ENCODE data around the gene SETD1A.
"Not testable (repeated sequence)": the region's sequence is repeated elsewhere in the genome, so short reads cannot be mapped to it uniquely, and the experiment has no call there.

Gene SETD1A

DNA sequence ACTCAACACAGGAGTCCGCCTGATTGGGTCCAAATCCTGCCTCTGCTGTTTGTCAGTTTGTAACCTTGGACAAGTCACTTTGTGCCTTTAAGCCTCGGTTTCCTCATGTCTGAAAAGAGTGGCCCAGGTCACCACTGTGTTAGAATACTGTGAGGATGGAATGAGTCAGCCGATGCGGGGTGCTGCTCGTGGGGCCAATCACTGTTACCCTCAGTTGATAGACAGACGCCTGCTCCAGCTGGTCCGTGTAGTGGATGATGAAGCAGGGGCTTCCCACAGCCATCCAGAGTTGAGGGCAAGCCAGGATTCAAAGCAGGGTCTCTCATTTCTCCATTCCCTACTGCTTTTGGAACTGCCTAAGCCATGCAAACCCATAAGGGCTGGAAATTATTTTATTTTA lies 28.4 kb upstream of the SETD1A start:
- DNase-seq (ENCODE audit: low spot score), result no peak

DNA sequence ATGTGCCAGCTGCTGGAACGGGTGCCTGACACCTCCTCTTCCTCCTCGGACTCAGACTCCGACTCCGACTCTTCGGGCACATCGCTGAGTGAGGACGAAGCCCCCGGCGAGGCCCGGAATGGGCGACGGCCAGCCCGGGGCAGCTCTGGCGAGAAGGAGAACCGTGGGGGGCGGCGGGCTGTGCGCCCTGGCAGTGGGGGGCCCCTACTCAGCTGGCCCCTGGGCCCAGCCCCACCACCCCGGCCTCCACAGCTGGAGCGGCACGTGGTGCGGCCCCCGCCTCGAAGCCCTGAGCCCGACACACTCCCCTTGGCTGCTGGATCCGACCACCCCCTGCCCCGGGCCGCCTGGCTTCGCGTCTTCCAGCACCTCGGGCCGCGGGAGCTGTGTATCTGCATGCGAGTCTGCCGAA lies 27.4 kb upstream of the SETD1A start:
- no peak for DNase-seq (ENCODE audit: low spot score)

DNA sequence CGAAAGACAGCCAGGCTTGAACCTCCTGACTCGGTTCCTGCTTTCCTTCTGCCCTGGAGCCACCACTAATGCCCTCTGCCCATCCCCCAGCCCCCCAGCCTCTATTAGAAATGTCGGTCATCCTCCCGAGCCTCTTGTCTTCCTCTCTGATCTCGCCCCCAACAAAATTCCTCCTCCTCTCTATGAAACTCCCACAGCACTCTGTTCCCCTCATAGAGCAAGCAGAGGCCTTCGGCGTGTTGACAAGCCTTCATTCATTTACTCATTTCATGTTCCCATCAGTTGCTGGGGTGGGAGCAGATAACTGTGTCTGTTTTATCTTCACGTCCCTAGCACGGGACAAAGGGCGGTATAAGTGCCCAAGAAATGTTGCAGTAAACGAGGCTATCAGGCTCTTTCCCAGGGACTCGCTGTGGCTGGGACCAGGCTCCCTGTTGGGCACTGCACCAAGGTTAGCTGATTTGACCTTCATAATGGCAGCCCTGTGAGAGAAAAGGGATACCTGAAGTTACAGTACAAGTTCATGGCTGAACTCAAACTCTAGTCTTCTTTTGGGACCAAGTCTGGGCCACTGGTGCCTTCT lies 26.4 kb upstream of the SETD1A start:
- no peak for DNase-seq (ENCODE audit: low spot score)

DNA sequence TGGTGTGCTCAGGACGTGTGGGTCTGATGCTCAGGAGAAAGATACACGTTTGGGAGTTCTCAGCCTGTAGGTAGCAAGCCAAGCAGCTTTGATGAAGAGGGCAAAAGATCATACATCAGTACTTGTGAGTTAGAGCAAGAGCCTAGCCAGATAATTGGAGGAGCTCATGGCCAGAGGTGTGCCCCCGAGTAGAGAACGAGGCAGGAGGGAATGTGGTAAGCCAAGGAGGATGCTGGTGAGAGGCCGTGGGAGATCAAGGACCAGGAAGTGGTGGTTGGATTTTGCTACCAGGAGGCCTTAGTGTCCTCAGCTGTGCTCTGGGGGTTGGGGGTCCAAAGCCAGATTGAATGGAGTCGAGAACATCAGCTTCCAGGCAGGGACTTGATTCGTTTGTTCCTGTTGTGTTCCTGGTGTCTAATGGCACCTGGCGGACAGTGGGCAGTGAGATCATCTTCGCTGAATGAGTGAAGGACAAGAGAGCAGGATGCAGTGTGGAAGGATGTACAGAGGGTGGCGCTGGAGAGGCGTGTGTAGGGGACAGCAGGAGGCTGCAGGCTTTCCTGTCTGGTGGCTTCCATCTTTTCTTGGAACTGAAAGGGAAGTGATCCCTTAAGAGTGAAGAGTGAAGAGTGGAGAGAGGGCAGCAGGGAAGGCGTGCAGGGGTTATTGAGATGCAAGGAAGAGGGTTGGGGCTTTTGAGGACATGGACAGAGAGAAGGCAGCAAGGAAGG lies 22.6 kb upstream of the SETD1A start:
- peak; percentile 59 for DNase-seq (ENCODE audit: low spot score)

DNA sequence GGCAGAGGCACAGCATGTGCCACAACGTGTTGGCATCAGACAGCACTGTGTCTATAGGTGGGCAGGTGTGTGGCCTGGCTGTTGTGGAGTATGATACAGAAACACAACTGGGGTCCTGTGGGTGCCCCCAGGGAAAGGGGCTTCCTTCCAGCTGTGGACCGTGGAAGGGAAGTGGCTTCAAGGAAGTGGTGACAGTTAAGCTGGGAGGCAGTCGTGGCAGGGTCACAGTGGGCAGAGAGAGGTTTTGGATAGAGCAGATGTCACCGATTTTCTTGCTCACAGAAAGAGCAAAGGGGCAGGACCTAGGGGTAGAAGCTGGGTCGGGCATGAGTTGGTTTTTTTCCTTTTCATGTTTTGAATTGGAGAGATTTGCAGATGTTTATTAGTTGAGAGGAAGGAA lies 19.9 kb upstream of the SETD1A start:
- DNase-seq (ENCODE audit: low spot score), result no peak

DNA sequence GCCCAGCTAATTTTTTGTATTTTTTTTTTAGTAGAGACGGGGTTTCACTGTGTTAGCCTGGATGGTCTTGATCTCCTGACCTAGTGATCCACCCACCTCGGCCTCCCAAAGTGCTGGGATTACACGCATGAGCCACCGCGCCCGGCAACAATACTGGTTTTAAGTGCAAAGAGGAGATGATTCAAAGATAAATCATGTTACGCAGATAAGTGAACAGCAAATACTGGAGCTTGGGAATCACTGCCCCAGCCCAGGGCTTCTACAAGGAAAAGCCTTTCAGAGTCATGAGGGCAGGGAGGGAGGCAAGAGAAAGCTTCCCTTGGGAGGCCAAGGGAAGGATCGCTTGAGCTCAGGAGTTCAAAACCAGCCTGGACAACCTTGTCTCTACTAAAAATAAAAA lies 18.0 kb upstream of the SETD1A start:
- not testable (repeated sequence) for DNase-seq (ENCODE audit: low spot score)

DNA sequence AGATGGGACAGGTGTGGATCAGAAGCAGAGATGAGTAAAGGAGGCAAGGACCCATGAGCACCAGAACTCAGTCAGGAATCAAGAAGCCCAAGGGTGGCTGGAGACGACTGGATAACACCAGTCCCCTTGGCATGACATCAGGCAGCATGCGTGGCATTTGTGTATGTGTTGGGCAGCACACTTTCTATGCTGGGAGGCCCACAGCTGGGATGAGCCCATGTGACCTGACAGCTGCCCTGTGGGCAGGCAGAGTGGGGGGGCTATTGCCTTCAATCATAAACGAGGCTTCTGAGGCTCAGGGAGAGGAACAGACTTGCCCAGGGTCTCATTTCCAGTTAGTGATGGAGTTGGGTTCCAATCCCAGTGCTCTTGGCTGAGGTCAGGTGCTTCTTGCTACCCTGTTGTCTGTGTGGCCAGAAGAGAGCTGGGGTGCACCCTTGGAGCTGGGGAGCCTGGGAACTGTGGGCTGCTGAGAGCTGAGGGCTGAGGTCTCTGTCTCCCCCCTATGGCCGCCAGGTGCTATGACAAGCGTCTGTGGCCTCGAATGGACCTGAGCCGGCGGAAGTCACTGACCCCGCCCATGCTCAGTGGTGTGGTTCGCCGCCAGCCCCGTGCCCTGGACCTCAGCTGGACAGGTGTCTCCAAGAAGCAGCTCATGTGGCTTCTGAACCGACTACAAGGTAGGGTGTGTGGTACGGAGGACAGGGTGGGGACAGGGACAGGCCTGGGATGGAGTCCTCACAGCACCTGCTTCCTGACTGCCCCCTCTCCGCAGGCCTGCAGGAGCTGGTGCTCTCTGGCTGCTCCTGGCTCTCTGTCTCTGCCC lies 15.7 kb upstream of the SETD1A start:
- peak; percentile 76 for DNase-seq (ENCODE audit: low spot score)

DNA sequence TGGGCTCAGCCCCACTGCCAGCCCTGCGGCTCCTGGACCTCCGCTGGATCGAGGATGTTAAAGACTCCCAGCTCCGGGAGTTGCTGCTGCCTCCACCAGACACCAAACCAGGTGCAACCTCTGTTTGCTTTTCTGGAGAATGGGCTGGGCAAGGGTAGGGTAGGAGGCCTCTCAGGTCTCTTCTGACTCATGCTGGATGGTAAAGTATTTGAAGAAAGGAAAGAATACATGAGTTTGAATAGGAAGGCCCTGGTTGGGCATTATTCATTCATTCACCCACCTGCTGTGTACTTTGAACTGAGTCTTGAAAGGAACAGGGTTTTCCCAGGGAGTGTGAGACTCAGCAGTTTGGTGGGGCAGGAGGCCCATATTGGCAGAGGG lies 15.1 kb upstream of the SETD1A start:
- no peak for DNase-seq (ENCODE audit: low spot score)

DNA sequence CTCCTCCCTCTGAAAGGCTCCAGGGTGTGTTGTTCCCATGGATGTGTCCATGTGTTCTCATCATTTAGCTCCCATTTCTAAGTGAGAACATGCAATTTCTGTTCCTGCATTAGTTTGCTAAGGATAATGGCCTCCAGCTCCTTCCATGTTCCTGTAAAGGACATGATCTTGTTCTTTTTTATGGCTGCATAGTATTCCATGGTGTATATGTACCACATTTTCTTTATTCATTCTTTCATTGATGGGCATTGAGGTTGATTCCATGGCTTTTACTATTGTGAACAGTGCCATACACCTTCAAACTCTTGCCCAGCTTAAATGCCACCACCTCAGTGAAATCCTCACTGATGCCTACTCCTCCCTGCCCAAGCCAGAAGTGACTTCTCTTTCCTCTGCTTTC lies 13.2 kb upstream of the SETD1A start:
- no peak for DNase-seq (ENCODE audit: low spot score)

DNA sequence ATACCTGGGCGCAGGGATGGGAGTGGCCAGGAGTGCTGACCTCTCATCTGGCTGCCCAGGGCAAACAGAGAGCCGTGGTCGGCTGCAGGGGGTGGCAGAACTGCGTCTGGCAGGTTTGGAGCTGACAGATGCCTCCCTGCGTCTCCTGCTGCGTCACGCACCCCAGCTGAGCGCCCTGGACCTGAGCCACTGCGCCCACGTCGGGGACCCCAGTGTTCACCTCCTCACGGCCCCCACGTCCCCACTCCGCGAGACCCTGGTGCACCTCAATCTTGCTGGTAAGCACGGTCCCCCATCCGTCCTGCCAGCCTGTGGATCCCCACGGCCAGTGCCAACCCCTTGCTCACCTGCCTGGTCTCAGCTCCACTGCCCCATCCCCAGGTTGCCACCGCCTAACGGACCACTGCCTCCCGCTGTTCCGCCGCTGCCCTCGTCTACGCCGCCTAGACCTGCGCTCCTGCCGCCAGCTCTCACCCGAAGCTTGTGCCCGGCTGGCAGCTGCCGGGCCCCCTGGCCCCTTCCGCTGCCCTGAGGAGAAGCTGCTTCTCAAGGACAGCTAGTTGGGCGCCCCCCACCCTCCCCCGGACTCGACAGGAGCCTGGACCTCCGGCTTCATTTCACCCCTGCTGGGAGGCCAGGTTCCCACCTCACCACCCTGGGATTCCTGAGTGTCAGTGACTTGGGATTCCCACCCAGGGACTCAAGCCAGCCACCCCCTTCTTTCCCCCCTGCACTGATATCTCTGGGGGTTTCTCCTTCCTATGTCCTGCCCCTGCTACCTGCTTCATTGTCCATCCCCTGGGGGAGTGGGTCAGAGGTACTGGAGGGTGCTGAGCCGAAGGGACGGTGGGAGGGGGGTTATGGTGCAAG lies 10.6 kb upstream of the SETD1A start:
- DNase-seq (ENCODE audit: low spot score), result no peak

DNA sequence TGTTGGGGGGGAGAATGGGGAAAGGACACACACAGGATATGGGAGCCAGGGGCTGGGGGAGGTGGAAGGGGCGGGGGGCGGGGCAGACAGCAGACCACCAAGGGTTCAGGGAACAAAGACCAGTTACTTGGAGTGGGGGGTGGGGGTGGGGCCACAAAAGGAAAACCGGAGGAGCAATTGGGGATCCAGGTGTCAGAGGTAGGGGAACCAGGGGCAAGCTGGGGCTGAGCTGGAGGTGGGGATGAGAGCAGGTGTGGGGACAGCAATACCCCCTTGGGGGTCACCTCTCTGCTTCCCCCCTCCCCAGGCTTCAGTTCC lies 10.1 kb upstream of the SETD1A start:
- no peak for DNase-seq (ENCODE audit: low spot score)

DNA sequence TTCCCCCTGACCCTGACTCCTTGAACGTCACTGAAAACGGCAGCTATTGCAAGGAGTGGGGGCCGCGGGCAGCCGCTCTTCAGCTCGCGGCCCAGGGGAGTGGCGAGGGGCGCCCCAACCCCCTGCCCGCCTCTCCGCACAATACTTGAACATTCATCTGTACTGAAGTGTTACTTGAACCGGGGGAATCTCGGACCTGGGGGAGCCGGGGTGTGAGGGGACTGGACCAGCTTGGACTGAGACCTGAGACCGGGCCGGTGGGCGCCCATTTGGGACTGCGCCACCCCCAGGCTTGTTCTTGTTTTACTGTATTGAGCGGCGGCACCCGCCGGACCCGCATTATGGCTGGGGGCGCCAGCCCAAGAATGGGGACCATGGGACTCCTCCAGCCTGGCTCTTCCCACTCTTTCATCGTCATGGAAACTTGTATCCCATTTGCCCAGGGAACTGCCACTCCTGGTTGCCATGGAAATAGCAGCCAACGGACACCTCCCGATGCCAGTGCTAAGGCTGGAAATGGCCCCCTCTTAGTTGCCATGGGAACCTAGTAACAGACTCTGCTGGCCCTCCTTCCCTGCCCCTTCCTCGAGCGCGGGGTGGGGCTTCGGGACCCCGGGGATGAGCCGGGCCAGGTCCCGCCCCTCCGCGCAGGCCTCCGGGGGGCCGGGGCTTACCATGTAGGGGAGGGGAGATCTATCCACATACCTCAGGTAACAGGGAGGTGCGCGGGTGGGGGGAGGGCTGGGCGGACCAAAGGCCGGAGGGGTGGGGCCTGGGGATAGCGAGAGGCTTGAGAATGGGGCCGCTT lies 9.5 kb upstream of the SETD1A start:
- peak; percentile 84 for DNase-seq (ENCODE audit: low spot score)

DNA sequence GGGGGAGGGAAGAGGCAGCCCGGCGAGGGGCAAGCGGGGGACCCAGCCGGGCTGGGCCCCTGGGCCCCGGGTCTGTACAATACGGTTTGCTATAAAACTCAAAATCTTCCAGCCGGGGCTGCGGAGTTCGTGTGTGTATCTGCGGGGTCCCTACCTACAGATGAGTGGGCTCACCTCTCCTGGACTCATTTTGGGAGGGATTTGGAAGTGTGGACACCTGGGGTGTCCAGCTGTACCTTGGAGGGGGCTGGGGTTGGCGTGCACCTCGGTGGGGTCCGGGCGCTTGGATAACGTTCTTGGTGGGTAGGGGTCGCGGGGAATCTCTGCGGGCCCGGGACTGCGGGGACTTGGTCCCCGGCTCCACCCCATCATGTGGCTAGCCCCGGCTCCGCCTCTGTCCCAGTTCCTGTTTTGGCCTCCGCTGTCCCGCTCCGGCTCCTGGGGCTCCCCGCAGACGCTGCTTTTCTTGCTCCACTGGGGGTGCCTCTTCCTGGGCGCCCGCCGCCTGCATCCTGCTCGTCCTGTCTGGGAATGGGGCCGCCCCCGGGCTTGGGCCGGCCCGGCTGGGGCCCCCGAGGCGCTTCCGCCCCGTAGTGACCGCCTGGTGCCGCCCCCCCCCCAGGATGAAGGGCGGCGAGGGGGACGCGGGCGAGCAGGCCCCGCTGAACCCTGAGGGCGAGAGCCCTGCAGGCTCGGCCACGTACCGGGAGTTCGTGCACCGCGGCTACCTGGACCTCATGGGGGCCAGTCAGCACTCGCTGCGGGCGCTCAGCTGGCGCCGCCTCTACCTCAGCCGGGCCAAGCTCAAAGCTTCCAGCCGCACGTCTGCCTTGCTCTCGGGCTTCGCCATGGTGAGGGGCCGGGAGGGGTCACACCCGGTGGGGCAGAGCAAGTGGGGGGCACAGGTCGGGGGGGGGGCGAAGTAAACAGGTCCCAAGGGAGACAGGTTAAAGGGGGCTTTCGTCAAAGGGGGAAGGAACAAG lies 8.6 kb upstream of the SETD1A start, which contains the start of gene ORAI3:
TSS of gene ORAI3 (plus strand) at position 402 of the 983 bp plus-strand sequence. CDS start at position 624, 222 bp downstream.
- no peak for DNase-seq (ENCODE audit: low spot score)

DNA sequence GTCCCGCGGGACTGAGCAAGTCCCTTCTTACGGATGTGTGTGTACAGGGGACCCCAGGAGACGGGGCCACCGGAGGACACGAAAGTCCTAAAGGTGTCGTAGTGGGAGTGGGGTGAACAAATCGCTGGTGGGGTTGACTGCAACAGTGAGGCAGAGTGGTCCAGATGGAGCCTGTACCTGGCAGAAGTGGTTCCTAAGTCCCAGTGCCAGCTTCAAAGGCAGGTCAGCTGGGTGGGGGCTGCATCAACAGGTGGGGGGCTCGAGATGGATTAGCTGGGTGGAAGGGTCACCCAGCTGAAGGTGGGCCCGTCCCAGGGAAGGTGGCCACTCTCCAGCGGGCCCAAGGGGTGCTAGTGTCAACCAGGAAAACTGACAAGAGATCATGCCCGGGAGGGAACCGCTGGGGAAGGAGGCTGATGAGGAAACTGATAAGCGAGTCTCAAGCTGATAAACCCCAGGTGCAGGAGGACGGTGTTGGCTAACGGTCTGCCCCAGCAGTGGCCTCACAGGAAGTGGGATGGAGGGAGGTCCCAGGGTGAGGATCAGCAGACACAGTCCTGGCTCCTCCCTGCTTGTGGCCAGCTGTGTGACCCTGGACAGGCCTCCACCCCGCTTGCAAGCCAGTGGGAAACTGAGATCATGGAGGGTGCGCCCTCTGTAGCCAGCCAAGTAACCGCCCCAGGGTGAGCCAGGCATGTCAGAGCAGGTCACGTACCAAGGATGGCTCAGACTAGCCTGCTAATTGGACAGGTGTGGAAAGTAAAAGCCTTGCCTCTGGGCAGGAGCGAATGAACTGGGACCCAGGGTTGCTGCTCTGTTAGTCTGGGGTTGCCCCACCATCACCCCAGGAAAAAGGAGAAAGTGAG lies 7.7 kb upstream of the SETD1A start:
- no peak for DNase-seq (ENCODE audit: low spot score)

DNA sequence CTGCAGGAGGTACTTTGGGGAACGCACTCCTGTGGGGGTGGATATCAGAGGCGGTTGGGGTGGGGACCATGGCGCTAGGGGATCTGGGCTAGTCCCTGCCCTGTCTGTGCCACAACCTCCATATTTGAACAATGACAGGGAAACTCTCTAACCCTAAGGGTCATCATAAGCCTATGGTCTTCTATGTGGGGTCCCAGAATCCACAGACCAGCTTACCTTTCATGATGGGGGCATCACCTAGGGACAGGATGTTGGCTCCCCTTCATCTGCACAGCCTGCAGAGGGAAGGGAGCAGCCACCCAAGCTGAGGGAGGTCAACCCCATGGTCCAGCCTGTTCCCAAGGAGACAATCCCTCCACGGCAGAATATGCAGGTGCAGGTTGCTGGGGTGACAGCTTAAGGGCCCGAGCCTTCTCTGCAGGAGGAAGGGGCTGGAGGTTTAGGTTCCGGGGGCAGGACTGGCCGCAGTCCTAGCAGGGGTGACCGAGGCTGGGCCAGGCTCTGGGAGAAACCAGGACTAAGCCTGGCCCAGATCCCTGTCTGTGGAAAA lies 7.0 kb upstream of the SETD1A start:
- no peak for DNase-seq (ENCODE audit: low spot score)

DNA sequence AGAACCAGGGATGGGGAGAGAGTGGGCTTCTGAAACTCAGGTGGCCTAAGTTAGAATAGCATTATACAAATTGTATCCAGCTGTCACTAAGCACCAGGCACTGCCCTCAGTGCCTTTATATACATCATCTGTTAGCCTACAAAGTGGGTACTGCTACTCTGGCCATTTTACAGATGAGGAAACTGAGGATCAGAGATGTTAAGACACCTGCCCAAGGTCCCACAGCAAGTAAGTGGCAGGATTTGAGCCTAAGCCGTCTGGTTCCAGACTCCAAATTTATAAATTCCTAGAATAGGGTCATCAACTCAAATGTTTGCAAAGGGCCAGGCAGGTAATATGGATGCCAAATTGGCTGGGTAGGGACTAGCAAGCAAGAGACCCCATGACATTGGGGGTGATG lies 6.4 kb upstream of the SETD1A start:
- DNase-seq (ENCODE audit: low spot score), result no peak

DNA sequence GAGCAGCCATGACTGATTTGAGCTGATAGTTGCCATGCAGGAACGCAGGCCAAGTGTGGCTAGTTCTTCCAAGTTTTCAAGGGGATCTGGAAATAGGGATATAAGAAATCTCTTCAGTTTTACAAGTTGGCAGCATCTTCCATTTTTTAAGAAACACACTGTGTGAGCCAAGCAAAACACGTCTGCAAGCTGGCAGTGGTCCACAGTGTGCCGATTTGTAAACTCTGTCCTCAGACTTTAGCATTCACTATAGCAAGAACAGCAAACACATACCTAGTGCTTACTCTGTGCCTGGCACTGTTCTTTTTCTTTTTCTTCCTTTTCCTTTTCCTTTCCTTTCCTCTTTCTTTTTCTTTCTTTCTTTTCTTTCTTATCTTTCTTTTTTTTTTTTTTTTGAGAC lies 5.8 kb upstream of the SETD1A start:
- no peak for DNase-seq (ENCODE audit: low spot score)

DNA sequence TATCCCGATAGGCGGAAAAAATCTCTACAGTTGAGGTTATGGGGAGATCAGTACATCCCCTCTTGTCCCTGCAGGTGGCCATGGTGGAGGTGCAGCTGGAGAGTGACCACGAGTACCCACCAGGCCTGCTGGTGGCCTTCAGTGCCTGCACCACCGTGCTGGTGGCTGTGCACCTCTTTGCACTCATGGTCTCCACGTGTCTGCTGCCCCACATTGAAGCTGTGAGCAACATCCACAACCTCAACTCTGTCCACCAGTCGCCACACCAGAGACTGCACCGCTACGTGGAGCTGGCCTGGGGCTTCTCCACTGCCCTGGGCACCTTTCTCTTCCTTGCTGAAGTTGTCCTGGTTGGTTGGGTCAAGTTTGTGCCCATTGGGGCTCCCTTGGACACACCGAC lies 4.4 kb upstream of the SETD1A start:
- no peak for DNase-seq (ENCODE audit: low spot score)
